Left cardiac atrium (tissue), 4 donors: Measurements from ENCODE around the gene ARHGAP26. TPM values are rescaled to one million over a fixed set of nuclear protein-coding genes. Genes with fewer than 3 reads are reported as not detected.
A peak's percentile ranks its signal among the peaks of the same experiment; 100 is the strongest.

Experiments
- ATAC-seq, 2 donors: fragments of 200-7000 bp; cut with Tn5 transposase; one replicate each; pipeline ENCODE4 v1.9.1; 2020; ENCODE audit warnings: mild to moderate bottlenecking in 2 of 2, moderate library complexity in 2 of 2
- DNase-seq: peaks from one replicate; pipeline ENCODE4 v3.0.0-alpha.2; 2020
- intact Hi-C, 2 donors: fragments of 100-400 bp; cut with DNase I; formaldehyde crosslinking; loops; one replicate each; pipeline versions ENCODE4 v1.14.1 to v1.15.1; 2022 to 2023
- total RNA-seq, 2 donors: library from RNA; stranded (reverse); fragmentation: NEBNext Ultra II Directional; extraction: Animal tissue kit (Norgen Biotek cat#: 25700); gene quantifications; one replicate each; pipeline ENCODE4 v1.2.1, GENCODE V29; 2021
- donor health status: DM: no; HTN: yes; CAD: no.
- donor health status: DM: no; HTN: yes; CAD: no; lungs with severe emphysema.
- donor health status: DM: yes; HTN: yes; CAD: no.
- donor health status: Dilated cardiomyopathy.

The ARHGAP26 gene
- total RNA-seq, 2 donors from 2014 or later: 29.6 to 50.2 TPM

GRCh38 chr5:143275512-143276363, 505.6 kb downstream of the ARHGAP26 start:
- ATAC-seq (no peak), DNase-seq (no peak)
- intact Hi-C loops: no loop called here

GRCh38 chr5:143277536-143277935, 507.4 kb downstream of the ARHGAP26 start:
- intact Hi-C loops: no loop called here
- DNase-seq: no peak
- ATAC-seq: peak in 1 of 2 donors; percentile 5

Other genes with a start within 250 kb of the ARHGAP26 start
- 10 to 100 TPM; 33.9 to 39.9 TPM for gene FGF1, start 84.3 kb upstream of the ARHGAP26 start, total RNA-seq